GM23248 (cell line): ENCODE results near the gene DDTL.
"Not testable (repeated sequence)": the region's sequence is repeated elsewhere in the genome, so short reads cannot be mapped to it uniquely, and the experiment has no call there.

Source experiments
- EZH2 ChIP-seq: fragments of 200-600 bp; sonication (generic); IDR thresholded peaks from 2 replicates; pipeline ENCODE4 v1.6.1; 2018; ENCODE audit warnings: antibody characterized with exemption, mild to moderate bottlenecking; ENCODE audit not compliant: insufficient read depth, poor library complexity, severe bottlenecking
- EZH2phosphoT487 ChIP-seq: fragments of 200-600 bp; sonication (generic); IDR thresholded peaks from 2 replicates; pipeline ENCODE4 v1.6.1; 2018; ENCODE audit warnings: antibody characterized with exemption, moderate library complexity, mild to moderate bottlenecking, low read depth; ENCODE audit not compliant: insufficient read depth

- not testable (repeated sequence) for TF ChIP-seq EZH2phosphoT487, EZH2
These were observed 11.7 kb upstream of the DDTL start for GRCh38 chr22:23954991-23955305.
